Caki2 (cell line): ENCODE data around the gene RNF213. TPM values are rescaled to one million over a fixed set of nuclear protein-coding genes. Genes with fewer than 3 reads are reported as not detected.
"Not testable (repeated sequence)": the region's sequence is repeated elsewhere in the genome, so short reads cannot be mapped to it uniquely, and the experiment has no call there.

ENCODE experiments used
- DNase-seq: peaks from one replicate; pipeline ENCODE4 v3.0.0-alpha.2; 2015; ENCODE audit warnings: low read depth
- in situ Hi-C: cut with HindIII; loops from 2 replicates; pipeline ENCODE4 v1.10.0; 2016; ENCODE audit warnings: low sequenced_read_pairs, low pct_unique_long_range_greater_than_20kb, mixed read lengths
- total RNA-seq: library from RNA; depleted of rRNA; stranded (reverse); fragments of >200 nt; shearing (Covaris generic); gene quantifications from 2 replicates; pipeline ENCODE4 v1.2.3, GENCODE V29; 2014; ENCODE audit warnings: low replicate concordance

The RNF213 gene
- total RNA-seq, 1 experiment from 2014 or later = 49.8 TPM

- in situ Hi-C loops = no loop called here
- no peak for DNase-seq
Observed at GRCh38 chr17:80385046-80385445, 124.4 kb downstream of the RNF213 start.

- in situ Hi-C loops = no loop called here
- DNase-seq = no peak
Observed at GRCh38 chr17:80386341-80386740, 125.7 kb downstream of the RNF213 start.

GRCh38 chr17:80387071-80387470 is 126.4 kb downstream of the RNF213 start:
- no peak for DNase-seq
- in situ Hi-C loops = no loop called here

- DNase-seq = no peak
- in situ Hi-C loops = no loop called here
Observed at GRCh38 chr17:80388175-80388574, 127.5 kb downstream of the RNF213 start.

- no peak for DNase-seq
- in situ Hi-C loops = no loop called here
Observed at GRCh38 chr17:80388601-80389000, 127.9 kb downstream of the RNF213 start.

GRCh38 chr17:80389011-80389995 is 128.7 kb downstream of the RNF213 start:
- no peak for DNase-seq
- in situ Hi-C loops = no loop called here

GRCh38 chr17:80393241-80393890 is 132.7 kb downstream of the RNF213 start:
- in situ Hi-C loops = no loop called here

GRCh38 chr17:80393961-80394360 is 133.3 kb downstream of the RNF213 start:
- no peak for DNase-seq
- in situ Hi-C loops = no loop called here

More at GRCh38 chr17:80393241-80393890, 132.7 kb downstream of the RNF213 start:
- DNase-seq = no peak

GRCh38 chr17:80394629-80395216 is 134.1 kb downstream of the RNF213 start:
- in situ Hi-C loops = no loop called here
- no peak for DNase-seq

- DNase-seq = no peak
- in situ Hi-C loops = no loop called here
Observed at GRCh38 chr17:80395402-80396151, 134.9 kb downstream of the RNF213 start.

- in situ Hi-C loops = no loop called here
- DNase-seq = no peak
Observed at GRCh38 chr17:80396157-80397033, 135.7 kb downstream of the RNF213 start.

GRCh38 chr17:80397034-80397387 is 136.4 kb downstream of the RNF213 start:
- no peak for DNase-seq
- in situ Hi-C loops = no loop called here

- in situ Hi-C loops = no loop called here
- no peak for DNase-seq
Observed at GRCh38 chr17:80397686-80398085, 137.0 kb downstream of the RNF213 start.

GRCh38 chr17:80401086-80401485 is 140.4 kb downstream of the RNF213 start:
- in situ Hi-C loops, DNase-seq: not testable (repeated sequence)

GRCh38 chr17:80402102-80402501 is 141.4 kb downstream of the RNF213 start:
- DNase-seq, in situ Hi-C loops: not testable (repeated sequence)

- DNase-seq = no peak
- in situ Hi-C loops = no loop called here
Observed at GRCh38 chr17:80402959-80403358, 142.3 kb downstream of the RNF213 start.

- in situ Hi-C loops = no loop called here
- DNase-seq = no peak
Observed at GRCh38 chr17:80406146-80406545, 145.5 kb downstream of the RNF213 start.
